Adipocyte (in vitro differentiated cells): Measurements from ENCODE around the gene SEMG2.
A peak's percentile ranks its signal among the peaks of the same experiment; 100 is the strongest.

Experiments used
- DNase-seq: peaks from one replicate; pipeline ENCODE4 v3.0.0-alpha.2; 2015; ENCODE audit warnings: low read depth
- H3K27me3 ChIP-seq: replicated peaks from 2 replicates; pipeline ENCODE4 v1.7.0; 2013; ENCODE audit warnings: mild to moderate bottlenecking, low read length, moderate library complexity; ENCODE audit not compliant: control insufficient read depth, insufficient read depth
- H3K36me3 ChIP-seq: 2 replicates; pipeline ENCODE4 v1.7.0; 2013; ENCODE audit warnings: low read length, mild to moderate bottlenecking, moderate library complexity; ENCODE audit not compliant: control insufficient read depth, insufficient read depth, severe bottlenecking
- H3K4me1 ChIP-seq: 2 replicates; pipeline ENCODE4 v1.7.0; 2013; ENCODE audit warnings: mild to moderate bottlenecking, low read length, moderate library complexity; ENCODE audit not compliant: control insufficient read depth, insufficient read depth
- H3K4me3 ChIP-seq: 2 replicates; pipeline ENCODE4 v1.7.0; 2013; ENCODE audit warnings: mild to moderate bottlenecking, low read length, moderate library complexity
- H3K9ac ChIP-seq: 2 replicates; pipeline ENCODE4 v1.7.0; 2013; ENCODE audit warnings: mild to moderate bottlenecking, low read length, moderate library complexity
- H3K9me3 ChIP-seq: 2 replicates; pipeline ENCODE4 v1.7.0; 2013; ENCODE audit warnings: mild to moderate bottlenecking, low read length, moderate library complexity; ENCODE audit not compliant: control insufficient read depth

SEMG2 gene, protein sequence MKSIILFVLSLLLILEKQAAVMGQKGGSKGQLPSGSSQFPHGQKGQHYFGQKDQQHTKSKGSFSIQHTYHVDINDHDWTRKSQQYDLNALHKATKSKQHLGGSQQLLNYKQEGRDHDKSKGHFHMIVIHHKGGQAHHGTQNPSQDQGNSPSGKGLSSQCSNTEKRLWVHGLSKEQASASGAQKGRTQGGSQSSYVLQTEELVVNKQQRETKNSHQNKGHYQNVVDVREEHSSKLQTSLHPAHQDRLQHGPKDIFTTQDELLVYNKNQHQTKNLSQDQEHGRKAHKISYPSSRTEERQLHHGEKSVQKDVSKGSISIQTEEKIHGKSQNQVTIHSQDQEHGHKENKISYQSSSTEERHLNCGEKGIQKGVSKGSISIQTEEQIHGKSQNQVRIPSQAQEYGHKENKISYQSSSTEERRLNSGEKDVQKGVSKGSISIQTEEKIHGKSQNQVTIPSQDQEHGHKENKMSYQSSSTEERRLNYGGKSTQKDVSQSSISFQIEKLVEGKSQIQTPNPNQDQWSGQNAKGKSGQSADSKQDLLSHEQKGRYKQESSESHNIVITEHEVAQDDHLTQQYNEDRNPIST

DNA sequence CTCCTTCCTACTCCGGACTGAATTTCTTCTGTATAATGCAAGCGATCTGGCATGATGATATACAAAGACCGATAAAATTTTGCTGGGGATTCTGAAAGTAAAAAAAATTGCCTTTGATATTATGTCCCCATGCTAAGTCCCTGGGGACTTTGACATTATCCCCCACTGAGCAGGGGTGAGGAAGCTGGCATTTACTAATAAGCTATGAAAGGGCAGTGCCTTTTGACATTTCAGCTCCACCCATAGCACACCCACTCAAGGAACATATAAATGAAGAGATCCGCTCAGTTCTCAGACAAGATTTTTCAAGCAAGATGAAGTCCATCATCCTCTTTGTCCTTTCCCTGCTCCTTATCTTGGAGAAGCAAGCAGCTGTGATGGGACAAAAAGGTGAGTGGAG is at the start of gene SEMG2:
Gene SEMG2, plus strand, starts transcription at position 298 of the 400 bp plus-strand sequence. Its CDS starts 17 bp downstream, at position 315.
- no peak for DNase-seq
- Histone ChIP-seq H3K36me3 (no peaks in the 10 kb centered on the region), H3K9ac (no peak within 1 kb of the TSS), H3K9me3 (peaks cover 9% of the 10 kb centered on the region), H3K27me3 (peaks cover 27% of the 10 kb centered on the region), H3K4me1 (no peaks in the 10 kb centered on the region), H3K4me3 (no peak within 1 kb of the TSS)

DNA sequence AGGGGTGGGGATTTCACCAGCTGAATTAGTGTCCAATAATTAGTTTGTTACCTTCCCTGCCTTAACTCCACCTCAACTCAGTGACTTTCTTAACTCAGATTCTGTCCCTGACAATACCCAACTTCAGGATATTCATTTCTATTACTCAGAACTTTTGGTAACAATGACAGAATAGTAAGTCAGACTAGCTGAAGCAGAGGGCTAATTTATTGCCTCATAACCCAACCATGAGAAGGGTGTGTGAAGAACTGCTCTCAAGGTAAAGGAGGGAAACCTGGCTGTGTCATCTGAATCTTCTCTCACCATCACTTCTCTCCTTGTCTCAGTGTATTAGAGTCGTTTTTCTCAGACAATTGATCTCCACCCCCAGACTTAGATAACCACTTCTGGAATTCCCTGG is 47.7 kb upstream of the SEMG2 start:
- H3K9me3 ChIP-seq: no peaks in the 10 kb centered on the region
- no peak overlapping the region for H3K9ac ChIP-seq
- peaks cover 4% of the 10 kb centered on the region for H3K4me1 ChIP-seq
- H3K27me3 ChIP-seq: no peaks in the 10 kb centered on the region
- DNase-seq: no peak
- no peaks in the 10 kb centered on the region for H3K36me3 ChIP-seq
- no peak overlapping the region for H3K4me3 ChIP-seq

DNA sequence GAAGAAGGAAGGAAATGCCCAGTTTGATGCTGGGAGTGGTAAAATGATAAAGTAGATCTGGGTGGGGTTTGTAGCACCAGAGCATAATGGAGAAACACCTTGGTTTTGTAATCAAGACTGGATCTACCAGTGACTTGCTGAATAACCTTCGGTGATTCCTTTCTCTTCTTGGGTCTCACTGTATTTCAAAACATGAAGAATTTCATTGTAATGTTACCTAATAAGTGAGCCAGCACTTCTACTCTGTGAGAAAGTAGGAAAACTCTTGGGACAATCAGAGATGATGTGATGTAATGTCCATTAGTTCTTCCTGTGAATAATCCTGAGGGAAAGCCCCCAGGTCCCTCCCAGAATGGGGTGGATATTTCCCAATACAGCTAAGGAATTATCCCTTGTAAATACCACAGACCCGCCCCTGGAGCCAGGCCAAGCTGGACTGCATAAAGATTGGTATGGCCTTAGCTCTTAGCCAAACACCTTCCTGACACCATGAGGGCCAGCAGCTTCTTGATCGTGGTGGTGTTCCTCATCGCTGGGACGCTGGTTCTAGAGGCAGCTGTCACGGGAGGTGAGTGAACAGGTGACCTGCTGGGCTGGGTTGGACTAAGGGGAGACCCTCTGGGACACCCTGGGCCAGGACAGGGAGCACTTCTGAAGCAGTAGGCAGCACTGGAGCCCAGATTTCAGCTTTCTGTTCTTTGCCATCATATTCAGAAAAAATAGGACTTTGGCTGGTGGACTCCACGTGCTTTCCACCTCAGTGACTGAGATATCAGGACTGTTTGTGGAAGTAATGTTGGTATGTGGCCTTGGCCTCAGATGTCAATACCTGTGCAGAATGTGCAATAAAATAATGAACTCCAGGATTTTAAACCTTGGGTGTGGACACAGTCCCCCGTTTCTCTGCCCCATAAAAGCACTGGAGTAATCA is 46.5 kb upstream of the SEMG2 start, which contains the start of gene PI3:
Gene PI3, plus strand, starts transcription at position 469 of the 931 bp plus-strand sequence. Its CDS starts 21 bp downstream, at position 490.
- no peak within 1 kb of the TSS for H3K9ac ChIP-seq
- DNase-seq: no peak
- no peaks in the 10 kb centered on the region for H3K9me3 ChIP-seq
- peaks cover 4% of the 10 kb centered on the region for H3K4me1 ChIP-seq
- H3K36me3 ChIP-seq: no peaks in the 10 kb centered on the region
- no peaks in the 10 kb centered on the region for H3K27me3 ChIP-seq
- H3K4me3 ChIP-seq: no peak within 1 kb of the TSS

DNA sequence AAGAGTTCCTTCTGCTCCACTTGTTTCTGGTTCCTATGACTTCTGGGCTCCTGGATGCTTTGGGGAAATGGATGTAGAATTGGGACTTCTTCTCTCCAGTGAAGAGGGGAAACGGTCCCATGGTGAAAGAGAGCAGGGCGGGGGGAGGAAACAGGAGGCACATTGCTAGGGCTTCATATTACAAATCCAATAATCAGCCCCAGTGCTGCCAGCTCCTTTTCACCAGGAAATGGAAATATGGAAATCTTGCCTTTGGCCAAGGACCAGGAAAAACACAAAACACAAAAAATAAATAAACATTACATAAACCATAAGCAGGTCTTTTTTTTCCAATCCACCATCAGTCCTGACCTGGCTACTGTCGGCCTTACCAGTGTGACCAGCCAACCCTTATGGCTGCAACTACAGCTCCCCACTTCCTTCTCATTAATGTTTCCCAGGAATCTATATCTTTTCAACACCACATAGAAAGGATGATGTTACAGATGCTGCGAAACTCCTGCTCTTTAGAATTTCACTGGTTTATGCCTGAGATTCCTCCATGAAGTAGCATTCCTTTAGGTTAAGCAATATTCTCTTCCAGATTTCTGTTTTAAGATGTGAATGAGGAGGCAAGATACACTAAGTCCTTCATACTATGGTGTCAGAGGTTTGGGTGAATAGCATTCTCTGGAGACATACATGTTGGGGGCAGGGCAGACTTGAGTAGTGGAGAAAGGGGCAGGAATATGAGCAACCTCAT is 44.5 kb upstream of the SEMG2 start:
- Histone ChIP-seq H3K9me3 (no peaks in the 10 kb centered on the region), H3K27me3 (no peaks in the 10 kb centered on the region), H3K36me3 (no peaks in the 10 kb centered on the region), H3K9ac (no peak overlapping the region), H3K4me1 (peaks cover 4% of the 10 kb centered on the region), H3K4me3 (no peak overlapping the region)
- peak; percentile 1 for DNase-seq

DNA sequence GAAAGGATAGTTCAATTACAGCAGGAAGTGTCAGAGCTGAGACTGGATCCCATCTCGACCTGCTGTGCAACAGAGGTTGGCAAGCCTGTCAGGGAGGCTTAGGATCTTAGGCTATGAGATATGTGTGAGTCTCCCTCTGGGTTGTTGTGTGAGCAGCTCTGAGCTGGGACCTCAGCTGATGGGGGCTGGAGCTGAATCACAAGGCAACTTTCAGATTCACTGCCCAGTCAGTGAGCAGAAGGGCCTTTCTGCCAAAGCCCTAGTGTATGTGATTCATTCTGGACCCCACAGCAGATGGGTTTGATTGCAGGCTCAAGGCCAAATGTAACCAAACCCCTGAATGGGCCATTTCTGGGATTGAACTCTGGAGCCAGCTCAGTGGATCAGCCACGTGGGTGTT is 42.0 kb upstream of the SEMG2 start:
- H3K4me3 ChIP-seq: no peak overlapping the region
- DNase-seq: no peak
- no peaks in the 10 kb centered on the region for H3K36me3 ChIP-seq

DNA sequence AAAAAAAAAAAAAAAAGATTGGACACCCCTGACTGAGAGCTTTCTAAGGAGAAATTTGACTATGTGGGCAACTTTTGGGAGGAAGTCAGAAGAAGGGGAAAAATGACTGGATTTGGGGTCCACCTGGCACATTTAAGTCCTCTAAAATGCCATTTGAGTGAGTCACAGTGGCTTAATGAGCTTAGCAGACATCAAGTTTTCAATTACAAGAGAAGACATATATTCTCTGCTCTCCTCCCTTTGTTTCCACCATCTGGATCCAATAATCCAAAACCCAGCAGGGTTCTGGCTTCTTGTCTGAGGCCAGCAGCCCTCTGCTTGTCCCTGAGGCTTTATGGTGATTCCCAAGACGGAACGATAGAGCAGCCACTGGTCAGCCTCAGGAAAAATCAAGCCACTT is 39.5 kb upstream of the SEMG2 start:
- H3K27me3 ChIP-seq: no peaks in the 10 kb centered on the region
- H3K4me3 ChIP-seq: no peak overlapping the region
- no peaks in the 10 kb centered on the region for H3K36me3 ChIP-seq
- no peaks in the 10 kb centered on the region for H3K4me1 ChIP-seq
- DNase-seq: peak; percentile 6
- no peak overlapping the region for H3K9ac ChIP-seq
- no peaks in the 10 kb centered on the region for H3K9me3 ChIP-seq

More for the DNA sequence above, 42.0 kb upstream of the SEMG2 start:
- Histone ChIP-seq H3K27me3 (no peaks in the 10 kb centered on the region), H3K9me3 (no peaks in the 10 kb centered on the region), H3K9ac (no peak overlapping the region), H3K4me1 (peaks cover 4% of the 10 kb centered on the region)

DNA sequence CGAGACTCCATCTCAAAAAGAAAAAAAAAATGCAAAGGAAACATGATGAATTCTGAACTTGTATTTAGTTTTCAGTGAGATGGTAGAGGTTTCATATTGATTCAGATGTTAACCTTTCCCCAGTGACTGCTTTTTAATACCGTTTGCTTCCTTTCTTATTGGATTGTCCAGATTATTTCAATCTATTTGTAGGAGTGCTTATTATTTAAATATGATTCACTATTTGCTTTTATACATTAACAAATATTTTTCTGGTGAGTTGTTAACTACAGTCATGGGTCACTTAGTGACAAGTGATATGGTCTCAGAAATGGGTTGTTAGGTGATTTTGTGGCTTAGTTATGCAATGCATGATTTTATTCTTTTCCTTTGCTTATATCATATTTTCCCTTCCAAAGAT is 38.1 kb upstream of the SEMG2 start:
- H3K9me3 ChIP-seq: no peaks in the 10 kb centered on the region
- H3K4me3 ChIP-seq: no peak overlapping the region
- no peaks in the 10 kb centered on the region for H3K36me3 ChIP-seq
- no peak for DNase-seq
- H3K4me1 ChIP-seq: no peaks in the 10 kb centered on the region
- H3K27me3 ChIP-seq: peaks cover 5% of the 10 kb centered on the region
- H3K9ac ChIP-seq: no peak overlapping the region

DNA sequence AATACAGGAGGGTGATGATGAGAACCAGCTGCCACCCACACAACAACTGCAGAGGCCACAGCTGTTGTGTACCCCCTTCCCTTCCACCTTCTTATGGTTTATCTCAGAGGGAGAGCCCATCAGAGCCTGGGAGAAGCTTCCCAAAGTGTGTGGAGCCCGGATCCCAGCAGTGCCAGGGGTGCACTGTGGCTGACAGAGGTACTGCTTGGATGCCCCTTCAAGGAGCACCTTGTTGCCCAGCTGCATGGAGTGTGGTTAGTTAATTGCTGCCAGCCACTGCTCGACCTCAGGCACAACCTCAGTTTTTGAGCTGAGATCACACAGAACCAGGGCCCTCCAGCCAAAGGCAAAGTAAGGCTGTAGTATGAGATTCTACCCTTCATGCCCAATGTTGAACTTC is 33.5 kb upstream of the SEMG2 start:
- no peak overlapping the region for H3K4me3 ChIP-seq
- no peaks in the 10 kb centered on the region for H3K4me1 ChIP-seq
- H3K9me3 ChIP-seq: no peaks in the 10 kb centered on the region
- H3K9ac ChIP-seq: no peak overlapping the region
- H3K27me3 ChIP-seq: peaks cover 14% of the 10 kb centered on the region
- no peak for DNase-seq
- no peaks in the 10 kb centered on the region for H3K36me3 ChIP-seq

DNA sequence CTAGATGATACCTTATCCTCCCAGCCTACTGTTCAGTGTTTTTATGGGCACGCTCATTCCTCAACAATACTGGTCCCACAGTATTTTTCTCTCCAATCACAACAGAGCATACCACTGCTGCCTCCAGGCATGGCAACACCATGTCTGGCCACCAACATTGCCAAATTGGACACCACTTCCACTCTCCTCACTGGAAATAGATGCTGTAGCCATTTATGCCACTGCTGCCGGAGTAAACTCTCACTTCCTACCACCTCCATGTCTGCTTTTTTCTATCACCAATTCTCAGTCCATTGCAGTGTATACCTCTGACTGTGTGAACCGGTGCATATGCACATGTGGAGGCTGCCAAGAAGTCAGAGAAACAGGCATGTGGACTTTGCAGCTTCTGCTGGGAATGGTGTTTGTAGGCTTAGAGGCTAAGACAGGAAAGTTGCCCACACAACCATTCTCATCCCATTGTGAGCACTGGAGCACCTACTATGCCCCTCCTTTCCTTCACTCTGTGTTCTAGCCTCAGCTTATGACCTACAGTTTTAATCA is 32.0 kb upstream of the SEMG2 start:
- no peaks in the 10 kb centered on the region for H3K36me3 ChIP-seq
- H3K27me3 ChIP-seq: peaks cover 14% of the 10 kb centered on the region
- H3K4me1 ChIP-seq: no peaks in the 10 kb centered on the region

DNA sequence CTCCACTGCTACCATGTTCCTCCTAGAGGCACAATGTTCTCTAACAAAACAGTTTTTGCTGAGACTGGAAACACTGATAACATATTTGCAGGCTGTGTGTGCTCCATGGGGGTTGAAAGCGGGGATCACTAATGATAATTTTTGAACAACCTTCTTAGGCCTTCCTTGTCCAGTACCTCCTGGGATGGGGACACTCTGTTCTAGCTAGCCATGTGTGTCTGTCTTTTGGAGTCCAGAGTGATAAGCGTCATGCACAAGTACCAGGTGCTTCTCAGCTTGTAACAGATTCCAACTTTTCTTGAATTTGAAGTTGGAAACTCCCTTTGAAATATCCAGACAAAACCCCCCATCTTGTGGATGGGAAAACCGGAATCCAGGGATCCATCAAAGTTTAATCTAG is 31.3 kb upstream of the SEMG2 start:
- Histone ChIP-seq H3K9me3 (no peaks in the 10 kb centered on the region), H3K4me3 (no peak overlapping the region), H3K4me1 (no peaks in the 10 kb centered on the region), H3K27me3 (peaks cover 18% of the 10 kb centered on the region), H3K36me3 (no peaks in the 10 kb centered on the region), H3K9ac (no peak overlapping the region)
- DNase-seq: no peak

More for the DNA sequence above, 32.0 kb upstream of the SEMG2 start:
- Histone ChIP-seq H3K4me3 (no peak overlapping the region), H3K9ac (no peak overlapping the region), H3K9me3 (no peaks in the 10 kb centered on the region)
- DNase-seq: no peak
